GM23338 (cell line): ENCODE data around the gene STIM2. TPM values are rescaled to one million over a fixed set of nuclear protein-coding genes. Genes with fewer than 3 reads are reported as not detected.

ENCODE experiments used
- ATAC-seq: fragments of 200-7000 bp; cut with Tn5 transposase; 3 replicates; pipeline ENCODE4 v1.9.1; 2020
- DNase-seq: peaks from one replicate; pipeline ENCODE4 v3.0.0-alpha.2; 2015; ENCODE audit warnings: low spot score
- H2AFZ ChIP-seq: fragments of 200-600 bp; sonication (generic); 2 replicates; pipeline ENCODE4 v1.8.0; 2016; ENCODE audit warnings: antibody characterized with exemption, mild to moderate bottlenecking, moderate library complexity
- H3F3A ChIP-seq: fragments of 200-600 bp; sonication (generic); replicated peaks from 2 replicates; pipeline ENCODE4 v1.8.0; 2017; ENCODE audit warnings: antibody characterized with exemption, mixed run types, low read depth
- H3K27ac ChIP-seq: fragments of 200-600 bp; sonication (generic); 2 replicates; pipeline ENCODE4 v1.6.1; 2016; ENCODE audit warnings: low read depth
- H3K27me3 ChIP-seq: fragments of 200-600 bp; sonication (generic); 2 replicates; pipeline ENCODE4 v1.8.0; 2016; ENCODE audit warnings: mild to moderate bottlenecking, mixed run types, moderate library complexity; ENCODE audit not compliant: insufficient read depth
- H3K36me3 ChIP-seq: fragments of 200-600 bp; sonication (generic); 2 replicates; pipeline ENCODE4 v1.8.0; 2016; ENCODE audit warnings: mild to moderate bottlenecking; ENCODE audit not compliant: insufficient read depth
- H3K4me1 ChIP-seq: fragments of 200-600 bp; sonication (generic); 2 replicates; pipeline ENCODE4 v1.8.0; 2016; ENCODE audit warnings: mild to moderate bottlenecking, moderate library complexity; ENCODE audit not compliant: insufficient read depth
- H3K4me2 ChIP-seq: fragments of 200-600 bp; sonication (generic); 2 replicates; pipeline ENCODE4 v1.7.1; 2017; ENCODE audit warnings: mixed run types
- H3K4me3 ChIP-seq: fragments of 200-600 bp; sonication (generic); 2 replicates; pipeline ENCODE4 v1.6.1; 2016; ENCODE audit warnings: mixed run types
- H3K79me2 ChIP-seq: fragments of 200-600 bp; sonication (generic); replicated peaks from 2 replicates; pipeline ENCODE4 v1.8.0; 2017; ENCODE audit warnings: mild to moderate bottlenecking; ENCODE audit not compliant: insufficient read depth
- H3K9me2 ChIP-seq: fragments of 200-600 bp; sonication (generic); 2 replicates; pipeline ENCODE4 v1.8.0; 2017; ENCODE audit not compliant: insufficient read depth
- H4K20me1 ChIP-seq: fragments of 200-600 bp; sonication (generic); replicated peaks from 2 replicates; pipeline ENCODE4 v1.8.0; 2017; ENCODE audit warnings: mild to moderate bottlenecking; ENCODE audit not compliant: insufficient read depth
- H3K27ac Mint-ChIP-seq: 2 replicates; pipeline ENCODE4 v1.8.0; 2020; ENCODE audit warnings: inconsistent platforms, mild to moderate bottlenecking, moderate library complexity, mixed read lengths
- H3K27me3 Mint-ChIP-seq: 3 replicates; pipeline ENCODE4 v1.8.0; 2022; ENCODE audit warnings: low read depth, mild to moderate bottlenecking, moderate library complexity, mixed read lengths, inconsistent platforms; ENCODE audit not compliant: insufficient read depth, poor library complexity
- H3K36me3 Mint-ChIP-seq: 3 replicates; pipeline ENCODE4 v1.8.0; 2021; ENCODE audit warnings: low read depth, mild to moderate bottlenecking, inconsistent platforms, moderate library complexity, mixed read lengths
- H3K4me1 Mint-ChIP-seq: 3 replicates; pipeline ENCODE4 v1.8.0; 2020; ENCODE audit warnings: mild to moderate bottlenecking, inconsistent platforms, mixed read lengths
- H3K4me3 Mint-ChIP-seq: 3 replicates; pipeline ENCODE4 v1.8.0; 2021; ENCODE audit warnings: moderate library complexity, mild to moderate bottlenecking, inconsistent platforms, mixed read lengths
- H3K9me3 Mint-ChIP-seq: 3 replicates; pipeline ENCODE4 v1.8.0; 2020; ENCODE audit warnings: moderate library complexity, mild to moderate bottlenecking, inconsistent platforms, mixed read lengths
- CREB1 ChIP-seq: fragments of 250-450 bp; sonication (Bioruptor Pico); IDR thresholded peaks from 2 replicates; pipeline ENCODE4 v1.5.0; 2020; ENCODE audit warnings: low read depth, mild to moderate bottlenecking, moderate library complexity
- CTCF ChIP-seq, 2 experiments: fragments of 200-600 bp in 1 of 2; sonication (generic) in 1 of 2; conservative IDR thresholded peaks; 2 replicates each; pipeline versions ENCODE4 v1.5.1 to v1.6.1; 2016 to 2017; ENCODE audit warnings: antibody characterized with exemption in 2 of 2, low read depth in 2 of 2, mild to moderate bottlenecking in 2 of 2, moderate library complexity in 1 of 2
- ETS1 ChIP-seq: IDR thresholded peaks from 2 replicates; pipeline ENCODE4 v1.6.1; 2016; ENCODE audit warnings: antibody characterized with exemption
- EZH2 ChIP-seq: fragments of 200-600 bp; sonication (generic); IDR thresholded peaks from one replicate; pipeline ENCODE4 v1.8.0; 2017; ENCODE audit warnings: antibody characterized with exemption, mild to moderate bottlenecking, low read depth; ENCODE audit not compliant: unreplicated experiment
- EZH2phosphoT487 ChIP-seq: fragments of 200-600 bp; sonication (generic); IDR thresholded peaks from one replicate; pipeline ENCODE4 v1.8.1; 2018; ENCODE audit warnings: antibody characterized with exemption; ENCODE audit not compliant: unreplicated experiment
- JUNB ChIP-seq: IDR thresholded peaks from one replicate; pipeline ENCODE4 v1.6.1; 2016; ENCODE audit warnings: antibody characterized with exemption; ENCODE audit not compliant: unreplicated experiment
- NANOG ChIP-seq: IDR thresholded peaks from 2 replicates; pipeline ENCODE4 v1.6.1; 2016; ENCODE audit warnings: antibody characterized with exemption, borderline replicate concordance
- POLR2AphosphoS5 ChIP-seq: IDR thresholded peaks from 2 replicates; pipeline ENCODE4 v1.6.1; 2016; ENCODE audit warnings: antibody characterized with exemption, low read depth
- REST ChIP-seq: IDR thresholded peaks from one replicate; pipeline ENCODE4 v1.6.1; 2018; ENCODE audit warnings: antibody characterized with exemption; ENCODE audit not compliant: unreplicated experiment
- STAT1 ChIP-seq: IDR thresholded peaks from one replicate; pipeline ENCODE4 v1.6.1; 2016; ENCODE audit warnings: antibody characterized with exemption; ENCODE audit not compliant: unreplicated experiment
- ZNF114 ChIP-seq: fragments of 250-450 bp; sonication (Bioruptor Pico); IDR thresholded peaks from 2 replicates; pipeline ENCODE4 v1.5.0; 2020; ENCODE audit warnings: mild to moderate bottlenecking, moderate library complexity
- ZNF331 ChIP-seq: fragments of 250-450 bp; sonication (Bioruptor Pico); IDR thresholded peaks from 2 replicates; pipeline ENCODE4 v1.5.0; 2020; ENCODE audit warnings: low read depth, mild to moderate bottlenecking, moderate library complexity
- ZNF462 ChIP-seq: fragments of 250-450 bp; sonication (Bioruptor Pico); IDR thresholded peaks from 2 replicates; pipeline ENCODE4 v1.5.0; 2020; ENCODE audit warnings: mild to moderate bottlenecking, moderate library complexity
- polyA plus RNA-seq: library from polyadenylated mRNA; unstranded; fragments of >200 nt; fragmentation: Nextera tagmentation; extraction: Ambion mirVana; gene quantifications from 2 replicates; pipeline ENCODE4 v1.2.1, GENCODE V29; 2016
- total RNA-seq: library from RNA; depleted of rRNA; stranded (reverse); fragments of >200 nt; shearing (Covaris generic); gene quantifications from 2 replicates; pipeline ENCODE4 v1.2.3, GENCODE V29; 2014

The STIM2 gene
- total and polyA plus RNA-seq, 2 experiments from 2014 or later = 13.1 to 17.8 TPM

- Histone ChIP-seq H3K4me3 (no peak overlapping the region), H3K79me2 (peaks cover 30% of the 10 kb centered on the region), H3K36me3 (no peaks in the 10 kb centered on the region), H3F3A (no peaks in the 10 kb centered on the region), H3K4me1 (no peaks in the 10 kb centered on the region; the same call in 1 of the 2 replicates), H3K27me3 (no peaks in the 10 kb centered on the region), H3K27ac (no peak overlapping the region), H2AFZ (no peak overlapping the region), H3K4me2 (no peak overlapping the region), H3K9me2 (0 out of 2 replicates have a peak, but pooled peaks cover 3% of the 10 kb centered on the region), H4K20me1 (no peaks in the 10 kb centered on the region)
- H3K4me1 Mint-ChIP-seq = peaks cover 5% of the 10 kb centered on the region
- H3K4me3 Mint-ChIP-seq = no peak overlapping the region
- DNase-seq (no peak), ATAC-seq (no peak)
- no peak overlapping the region for H3K27ac Mint-ChIP-seq
- no peaks in the 10 kb centered on the region for H3K9me3 Mint-ChIP-seq
- H3K36me3 Mint-ChIP-seq = no peaks in the 10 kb centered on the region; the same call in 2 of the 3 replicates
- H3K27me3 Mint-ChIP-seq = no peaks in the 10 kb centered on the region
- no peak for TF ChIP-seq ZNF462 (CRISPR knock-in tag)
- no peak for TF ChIP-seq REST
- no peak for TF ChIP-seq ZNF114 (CRISPR knock-in tag)
- TF ChIP-seq POLR2AphosphoS5 = no peak
- no peak for TF ChIP-seq ETS1
- no peak for TF ChIP-seq CREB1
- no peak for TF ChIP-seq CTCF (conservative IDR thresholded peaks at IDR 0.05; ENCODE audit: low read depth in 2 of 2)
- TF ChIP-seq STAT1 = no peak
- TF ChIP-seq NANOG = no peak
- TF ChIP-seq EZH2phosphoT487 = no peak
- TF ChIP-seq EZH2 = no peak
- TF ChIP-seq ZNF331 = no peak
- TF ChIP-seq JUNB = no peak
Measured at GRCh38 chr4:26953770-26954423, 93.3 kb downstream of the STIM2 start.
